ENCODE measurements around the gene CCHCR1.

DNA sequence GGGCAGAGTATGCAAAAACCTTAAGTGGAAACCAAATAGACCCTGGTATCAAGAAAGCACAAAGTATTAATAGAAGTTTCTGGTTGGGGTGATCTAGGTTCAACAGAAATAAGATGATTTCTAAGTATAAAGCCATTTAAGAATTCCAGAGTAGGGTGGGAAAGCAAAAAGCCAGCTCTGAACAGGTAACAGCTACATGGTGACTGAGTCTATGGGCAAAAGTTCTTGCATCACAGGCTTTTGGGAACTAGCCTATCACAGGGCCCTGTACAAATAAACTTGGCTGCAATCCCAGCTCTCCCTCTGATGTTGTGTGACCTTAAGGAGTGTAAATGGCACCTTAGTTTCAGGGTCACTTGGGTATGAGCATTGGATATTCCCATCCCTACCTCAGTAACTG is 6.3 kb upstream of the CCHCR1 start:
- no peak for TF ChIP-seq TAF1 (IDR thresholded peaks at IDR 0.05; ENCODE audit: low read depth, low read length)
- TF ChIP-seq POLR2A (IDR thresholded peaks at IDR 0.05; ENCODE audit: low read depth, low read length): no peak
- TF ChIP-seq POLR2AphosphoS5 (IDR thresholded peaks at IDR 0.05; ENCODE audit: low read depth, low read length): no peak
- no peak for TF ChIP-seq POU2F2 (IDR thresholded peaks at IDR 0.05; ENCODE audit: low read depth, low read length)
- TF ChIP-seq SPI1 (IDR thresholded peaks at IDR 0.05; ENCODE audit: low read depth, low read length): no peak
